ENCODE measurements around the gene ASCL3.
"Not testable (repeated sequence)": the region's sequence is repeated elsewhere in the genome, so short reads cannot be mapped to it uniquely, and the experiment has no call there.

ASCL3 gene, protein sequence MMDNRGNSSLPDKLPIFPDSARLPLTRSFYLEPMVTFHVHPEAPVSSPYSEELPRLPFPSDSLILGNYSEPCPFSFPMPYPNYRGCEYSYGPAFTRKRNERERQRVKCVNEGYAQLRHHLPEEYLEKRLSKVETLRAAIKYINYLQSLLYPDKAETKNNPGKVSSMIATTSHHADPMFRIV

DNA sequence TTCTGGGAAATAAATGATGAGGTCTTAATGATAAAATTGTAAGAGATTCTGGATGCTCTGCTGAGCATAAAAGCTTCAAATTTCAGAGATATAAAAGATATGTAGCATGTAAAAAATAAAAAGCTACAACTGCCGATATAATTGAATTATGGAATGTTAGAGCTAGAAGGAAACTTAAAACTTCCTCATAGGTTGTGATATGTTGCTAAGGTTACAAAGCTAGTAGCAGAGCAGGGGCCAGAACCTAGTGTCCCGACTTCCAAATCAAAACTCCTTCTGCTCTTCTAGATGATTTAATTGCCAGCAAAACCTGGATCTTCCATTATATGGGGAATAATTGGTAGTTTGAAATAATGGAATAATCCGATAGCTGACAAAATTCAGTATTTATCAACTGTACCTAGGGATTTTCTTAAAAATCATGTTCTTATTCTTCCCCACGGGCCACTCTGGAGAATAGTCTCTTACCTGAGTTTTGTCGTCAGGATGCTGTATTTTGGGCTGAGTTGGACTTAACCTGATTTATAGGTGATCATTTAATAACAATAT lies at the start of gene ASCL3:
Gene ASCL3 (minus strand): TSS at position 499 of the 549 bp plus-strand sequence. CDS start 4,855 bp downstream, outside the sequence.
- no peaks in the 10 kb centered on the region for H3K9me3 ChIP-seq (ENCODE audit: insufficient read depth, low read length)

DNA sequence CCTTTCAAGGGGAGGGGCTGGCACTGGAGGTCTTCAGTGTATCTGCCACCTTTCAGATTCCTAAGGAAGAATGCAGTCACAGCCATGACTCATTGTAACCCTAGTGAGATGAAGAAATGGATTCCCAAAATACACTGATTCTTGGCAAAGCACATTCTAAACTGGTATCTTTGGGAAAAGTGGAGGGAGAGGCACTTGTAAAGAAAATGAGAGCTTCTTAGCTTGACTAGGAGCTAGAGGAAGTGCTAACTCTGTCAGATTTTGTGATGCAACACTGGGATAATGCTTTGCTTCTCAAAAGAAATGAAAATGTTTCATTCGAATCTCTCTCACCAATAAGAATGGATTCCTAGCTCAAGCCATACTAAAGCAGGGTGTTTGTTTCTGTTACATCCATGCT lies 46.6 kb upstream of the ASCL3 start:
- Histone ChIP-seq H3K9ac (ENCODE audit: insufficient read length, low read depth) (no peak overlapping the region), H3K36me3 (ENCODE audit: insufficient read depth, insufficient read length, low read length) (peaks cover 4% of the 10 kb centered on the region), H3K27me3 (ENCODE audit: insufficient read depth, insufficient read length) (no peaks in the 10 kb centered on the region), H3K9me3 (ENCODE audit: insufficient read depth, low read length) (no peaks in the 10 kb centered on the region), H3K4me1 (ENCODE audit: insufficient read depth, insufficient read length) (no peaks in the 10 kb centered on the region), H3K4me3 (ENCODE audit: insufficient read length, low read depth) (no peak overlapping the region)
- DNase-seq (ENCODE audit: low read depth, low spot score), result no peak
- TF ChIP-seq SUZ12 (IDR thresholded peaks at IDR 0.05; ENCODE audit: extremely low read depth, insufficient read depth, insufficient read length), result no peak
- TF ChIP-seq YY1 (IDR thresholded peaks at IDR 0.05; ENCODE audit: insufficient read depth, insufficient read length), result no peak
- no peak for TF ChIP-seq ZNF274 (IDR thresholded peaks at IDR 0.05; ENCODE audit: low read depth, low read length)

More for the DNA sequence above, at the start of gene ASCL3:
- no peak for TF ChIP-seq ZNF274 (IDR thresholded peaks at IDR 0.05; ENCODE audit: low read depth, low read length)
- TF ChIP-seq SUZ12 (IDR thresholded peaks at IDR 0.05; ENCODE audit: extremely low read depth, insufficient read depth, insufficient read length), result no peak
- TF ChIP-seq YY1 (IDR thresholded peaks at IDR 0.05; ENCODE audit: insufficient read depth, insufficient read length), result no peak
- H3K36me3 ChIP-seq (ENCODE audit: insufficient read depth, insufficient read length, low read length), result no peaks in the 10 kb centered on the region
- no peaks in the 10 kb centered on the region for H3K4me1 ChIP-seq (ENCODE audit: insufficient read depth, insufficient read length)
- no peak within 1 kb of the TSS for H3K9ac ChIP-seq (ENCODE audit: insufficient read length, low read depth)
- DNase-seq (ENCODE audit: low read depth, low spot score), result no peak
- no peaks in the 10 kb centered on the region for H3K27me3 ChIP-seq (ENCODE audit: insufficient read depth, insufficient read length)
- no peak within 1 kb of the TSS for H3K4me3 ChIP-seq (ENCODE audit: insufficient read length, low read depth)

DNA sequence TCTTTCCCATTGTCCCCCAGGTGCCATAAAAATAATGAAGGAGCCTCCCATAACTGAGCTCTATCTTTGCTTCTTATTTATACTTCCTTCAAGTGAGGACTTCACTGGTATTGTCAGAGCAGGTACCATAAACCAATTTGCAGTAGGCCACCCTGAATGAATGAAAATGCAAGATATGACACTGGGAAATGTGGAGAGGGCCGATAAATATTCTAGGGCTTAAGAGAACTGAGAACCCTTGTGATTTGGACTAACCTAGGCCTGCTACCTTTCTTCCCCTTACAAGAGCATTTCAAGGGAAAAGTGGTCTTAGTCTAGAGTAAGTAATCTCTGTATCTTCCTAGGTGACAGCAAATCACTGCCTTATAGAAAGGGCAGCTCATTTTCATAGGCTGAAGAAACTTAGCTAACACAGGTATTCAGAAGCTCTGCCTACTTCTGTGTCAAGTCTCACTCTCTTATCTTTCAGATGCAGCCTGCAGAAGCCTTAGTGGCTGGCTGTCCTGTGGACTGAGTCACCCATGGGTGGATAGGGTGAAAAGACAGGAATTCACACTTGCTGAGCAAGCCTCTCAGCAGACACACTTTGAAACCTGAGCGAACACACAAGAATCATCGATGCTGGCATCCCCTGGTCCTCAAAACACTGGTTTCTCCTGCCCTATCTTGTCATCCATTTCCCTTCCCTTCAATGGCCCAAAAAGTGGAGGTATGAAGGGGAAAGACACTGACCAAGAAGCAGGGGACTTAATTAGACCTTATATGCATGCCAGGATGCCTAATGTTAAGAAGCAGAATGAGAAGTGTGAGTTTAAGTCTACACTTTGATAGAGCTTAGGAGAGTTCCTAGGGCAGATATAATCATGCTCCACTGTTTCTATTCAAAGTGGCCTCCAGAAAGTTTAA lies 45.8 kb upstream of the ASCL3 start:
- no peak for DNase-seq (ENCODE audit: low read depth, low spot score)
- no peak overlapping the region for H3K4me3 ChIP-seq (ENCODE audit: insufficient read length, low read depth)
- no peaks in the 10 kb centered on the region for H3K9me3 ChIP-seq (ENCODE audit: insufficient read depth, low read length)
- H3K4me1 ChIP-seq (ENCODE audit: insufficient read depth, insufficient read length), result no peaks in the 10 kb centered on the region
- H3K27me3 ChIP-seq (ENCODE audit: insufficient read depth, insufficient read length), result no peaks in the 10 kb centered on the region
- TF ChIP-seq YY1 (IDR thresholded peaks at IDR 0.05; ENCODE audit: insufficient read depth, insufficient read length), result no peak
- no peak for TF ChIP-seq SUZ12 (IDR thresholded peaks at IDR 0.05; ENCODE audit: extremely low read depth, insufficient read depth, insufficient read length)
- no peak for TF ChIP-seq ZNF274 (IDR thresholded peaks at IDR 0.05; ENCODE audit: low read depth, low read length)
- H3K9ac ChIP-seq (ENCODE audit: insufficient read length, low read depth), result no peak overlapping the region
- peaks cover 7% of the 10 kb centered on the region for H3K36me3 ChIP-seq (ENCODE audit: insufficient read depth, insufficient read length, low read length)

DNA sequence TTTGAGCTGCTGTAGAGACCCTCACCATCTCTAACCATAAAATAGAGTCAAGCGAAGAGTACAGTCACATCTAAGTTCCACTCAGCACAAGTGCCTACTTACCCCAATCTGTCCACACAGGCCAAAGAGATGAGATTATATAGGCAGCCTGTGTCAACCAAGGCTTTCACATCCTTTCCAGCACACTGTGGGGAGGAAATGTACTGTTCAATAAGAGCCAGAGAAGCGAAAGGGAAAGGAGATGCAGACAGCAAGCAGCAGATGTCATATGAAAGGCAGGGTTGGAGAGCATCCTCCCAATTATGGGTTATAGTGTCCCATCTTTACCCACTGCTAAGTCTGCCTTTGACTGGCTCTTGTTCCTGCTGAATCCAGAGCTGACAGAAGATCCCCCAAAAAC lies 44.6 kb upstream of the ASCL3 start:
- Histone ChIP-seq H3K9ac (ENCODE audit: insufficient read length, low read depth) (no peak overlapping the region), H3K4me3 (ENCODE audit: insufficient read length, low read depth) (no peak overlapping the region), H3K4me1 (ENCODE audit: insufficient read depth, insufficient read length) (no peaks in the 10 kb centered on the region), H3K9me3 (ENCODE audit: insufficient read depth, low read length) (no peaks in the 10 kb centered on the region), H3K27me3 (ENCODE audit: insufficient read depth, insufficient read length) (no peaks in the 10 kb centered on the region), H3K36me3 (ENCODE audit: insufficient read depth, insufficient read length, low read length) (peaks cover 10% of the 10 kb centered on the region)
- TF ChIP-seq ZNF274 (IDR thresholded peaks at IDR 0.05; ENCODE audit: low read depth, low read length), result no peak
- no peak for TF ChIP-seq YY1 (IDR thresholded peaks at IDR 0.05; ENCODE audit: insufficient read depth, insufficient read length)
- TF ChIP-seq SUZ12 (IDR thresholded peaks at IDR 0.05; ENCODE audit: extremely low read depth, insufficient read depth, insufficient read length), result no peak
- no peak for DNase-seq (ENCODE audit: low read depth, low spot score)

DNA sequence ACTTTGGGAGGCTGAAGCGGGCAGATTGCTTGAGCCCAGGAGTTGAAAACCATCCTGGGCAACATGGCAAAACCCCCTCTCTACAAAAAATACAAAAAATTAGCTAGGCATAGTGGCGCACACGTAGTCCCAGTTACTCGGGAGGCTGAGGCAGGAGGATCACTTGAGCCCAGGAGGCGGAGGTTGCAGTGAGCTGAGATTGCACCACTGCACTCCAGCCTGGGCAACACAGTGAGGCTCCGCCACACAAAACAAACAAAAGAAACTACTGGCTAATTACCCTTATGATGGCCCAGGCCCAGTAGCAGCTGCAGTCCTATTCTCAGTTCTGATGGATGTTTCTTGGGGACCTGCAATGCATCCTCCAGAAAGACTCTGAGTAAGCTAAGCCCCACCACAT lies 44.0 kb upstream of the ASCL3 start:
- not testable (repeated sequence) for H3K4me3 ChIP-seq (ENCODE audit: insufficient read length, low read depth); H3K9me3 ChIP-seq (ENCODE audit: insufficient read depth, low read length); H3K9ac ChIP-seq (ENCODE audit: insufficient read length, low read depth); H3K27me3 ChIP-seq (ENCODE audit: insufficient read depth, insufficient read length); DNase-seq (ENCODE audit: low read depth, low spot score); H3K4me1 ChIP-seq (ENCODE audit: insufficient read depth, insufficient read length)
- H3K36me3 ChIP-seq (ENCODE audit: insufficient read depth, insufficient read length, low read length), result peaks cover 10% of the 10 kb centered on the region

DNA sequence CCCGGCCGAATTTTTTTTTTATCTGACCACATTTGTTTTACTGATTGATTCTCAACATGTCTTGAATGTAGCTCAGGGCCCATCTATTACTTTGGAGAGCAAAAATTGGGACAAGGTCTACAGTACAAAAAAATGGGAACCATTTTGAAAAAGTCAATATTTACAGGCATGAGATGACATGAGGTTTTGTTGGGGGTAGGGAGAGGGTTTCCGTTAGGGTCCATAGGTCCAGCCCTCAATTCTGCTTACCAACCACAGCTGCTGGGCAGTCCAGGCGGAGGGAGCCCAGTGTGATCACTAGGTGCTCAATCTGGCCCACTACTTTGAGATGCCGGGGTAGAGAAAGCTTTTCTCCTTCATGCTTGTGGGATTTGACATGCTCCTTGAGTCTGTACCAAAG lies 42.6 kb upstream of the ASCL3 start:
- H3K9me3 ChIP-seq (ENCODE audit: insufficient read depth, low read length), result no peaks in the 10 kb centered on the region
- TF ChIP-seq ZNF274 (IDR thresholded peaks at IDR 0.05; ENCODE audit: low read depth, low read length) (no peak), YY1 (IDR thresholded peaks at IDR 0.05; ENCODE audit: insufficient read depth, insufficient read length) (no peak), SUZ12 (IDR thresholded peaks at IDR 0.05; ENCODE audit: extremely low read depth, insufficient read depth, insufficient read length) (no peak)
- no peaks in the 10 kb centered on the region for H3K27me3 ChIP-seq (ENCODE audit: insufficient read depth, insufficient read length)
- no peaks in the 10 kb centered on the region for H3K4me1 ChIP-seq (ENCODE audit: insufficient read depth, insufficient read length)
- DNase-seq (ENCODE audit: low read depth, low spot score), result no peak
- H3K36me3 ChIP-seq (ENCODE audit: insufficient read depth, insufficient read length, low read length), result peaks cover 10% of the 10 kb centered on the region
- H3K9ac ChIP-seq (ENCODE audit: insufficient read length, low read depth), result no peak overlapping the region
- H3K4me3 ChIP-seq (ENCODE audit: insufficient read length, low read depth), result no peak overlapping the region

DNA sequence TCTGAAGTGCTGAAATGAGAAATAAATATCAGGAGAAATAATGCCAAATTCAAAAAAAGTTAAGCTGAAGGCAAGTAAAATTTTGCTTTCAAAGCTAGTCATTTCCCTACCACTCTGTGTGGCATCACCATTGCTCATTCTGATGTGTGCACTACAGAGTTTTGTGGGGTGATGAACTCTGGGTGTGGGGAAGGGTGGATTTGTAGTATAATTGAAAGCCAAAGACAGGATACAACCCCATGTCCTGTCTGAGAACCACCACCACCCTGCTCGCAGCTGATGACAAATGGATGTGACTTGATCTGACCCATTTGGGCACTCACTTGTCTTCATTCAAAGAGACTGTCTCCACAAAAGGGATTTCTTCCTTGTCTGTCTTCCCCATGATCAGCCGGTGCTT lies 40.7 kb upstream of the ASCL3 start:
- no peaks in the 10 kb centered on the region for H3K9me3 ChIP-seq (ENCODE audit: insufficient read depth, low read length)
- TF ChIP-seq SUZ12 (IDR thresholded peaks at IDR 0.05; ENCODE audit: extremely low read depth, insufficient read depth, insufficient read length) (no peak), YY1 (IDR thresholded peaks at IDR 0.05; ENCODE audit: insufficient read depth, insufficient read length) (no peak), ZNF274 (IDR thresholded peaks at IDR 0.05; ENCODE audit: low read depth, low read length) (no peak)
- no peaks in the 10 kb centered on the region for H3K4me1 ChIP-seq (ENCODE audit: insufficient read depth, insufficient read length)
- DNase-seq (ENCODE audit: low read depth, low spot score), result no peak
- no peak overlapping the region for H3K4me3 ChIP-seq (ENCODE audit: insufficient read length, low read depth)
- H3K27me3 ChIP-seq (ENCODE audit: insufficient read depth, insufficient read length), result no peaks in the 10 kb centered on the region
- H3K36me3 ChIP-seq (ENCODE audit: insufficient read depth, insufficient read length, low read length), result peaks cover 10% of the 10 kb centered on the region
- H3K9ac ChIP-seq (ENCODE audit: insufficient read length, low read depth), result no peak overlapping the region
